H1 (cell line): ENCODE measurements around the gene ADARB2. TPM values are rescaled to one million over a fixed set of nuclear protein-coding genes. Genes with fewer than 3 reads are reported as not detected.

Source experiments
- CTCF ChIA-PET: fragments of 300-600 bp; sonication (Branson Sonifier 250); formaldehyde crosslinking; loops from one replicate; lab custom pipeline; 2021; ENCODE audit not compliant: partially characterized antibody; lab: Charles Lee
- POLR2A ChIA-PET: fragments of 300-600 bp; sonication (Branson Sonifier 250); formaldehyde crosslinking; loops from one replicate; lab custom pipeline; 2021; ENCODE audit warnings: inconsistent platforms; ENCODE audit not compliant: partially characterized antibody; lab: Charles Lee
- DNase-seq, 2 experiments: peaks; one replicate each; pipeline versions ENCODE4 v3.0.0 to v3.0.0-alpha.2; 2010 to 2022; ENCODE audit warnings: low spot score in 2 of 2, low read depth in 1 of 2, mixed read lengths in 1 of 2
- FAIRE-seq: peaks from 2 replicates; lab custom pipeline; 2011; peaks lifted over from hg19 to GRCh38; lab: Jason Lieb, UNC
- H2AFZ ChIP-seq: 2 replicates; pipeline ENCODE4 v1.8.1; 2012; ENCODE audit warnings: low read length, inconsistent platforms
- H2AK5ac ChIP-seq: 2 replicates; pipeline ENCODE4 v1.6.1; 2013; ENCODE audit warnings: low read depth, low read length
- H2BK120ac ChIP-seq: replicated peaks from 2 replicates; pipeline ENCODE3; 2013; ENCODE audit warnings: low read depth, low read length, inconsistent platforms
- H2BK12ac ChIP-seq: 2 replicates; pipeline ENCODE4 v1.6.1; 2013; ENCODE audit warnings: low read depth, low read length
- H2BK15ac ChIP-seq: 2 replicates; pipeline ENCODE4 v1.6.1; 2013; ENCODE audit warnings: low read length
- H2BK20ac ChIP-seq: 2 replicates; pipeline ENCODE4 v1.6.1; 2013; ENCODE audit warnings: low read length
- H2BK5ac ChIP-seq: 2 replicates; pipeline ENCODE4 v1.6.1; 2013; ENCODE audit warnings: low read depth, low read length
- H3K14ac ChIP-seq: 2 replicates; pipeline ENCODE4 v1.6.1; 2013; ENCODE audit warnings: inconsistent platforms; ENCODE audit not compliant: insufficient read length
- H3K18ac ChIP-seq: 2 replicates; pipeline ENCODE4 v1.6.1; 2013; ENCODE audit warnings: low read length; ENCODE audit errors: extremely low read depth
- H3K23ac ChIP-seq: 2 replicates; pipeline ENCODE4 v1.6.1; 2013; ENCODE audit warnings: inconsistent platforms; ENCODE audit not compliant: insufficient read length
- H3K23me2 ChIP-seq: 2 replicates; pipeline ENCODE4 v1.6.1; 2013; ENCODE audit warnings: low read depth, low read length
- H3K27ac ChIP-seq: 2 replicates; pipeline ENCODE4 v1.6.1; 2011; ENCODE audit warnings: low read depth, low read length, inconsistent platforms
- H3K27me3 ChIP-seq, 4 experiments: replicated peaks in 1 of 4; 1 replicate in 1 of 4; 2 replicates in 3 of 4; pipeline versions ENCODE4 v1.6.1 to v1.8.1; 2011 to 2013; ENCODE audit warnings: low read length in 3 of 4, mild to moderate bottlenecking in 3 of 4, inconsistent platforms in 2 of 4, mixed read lengths in 2 of 4, moderate library complexity in 1 of 4; ENCODE audit not compliant: control insufficient read depth in 3 of 4, insufficient read depth in 3 of 4; ENCODE audit errors: extremely low read depth in 1 of 4
- H3K36me3 ChIP-seq, 4 experiments: 2 replicates each; pipeline versions ENCODE4 v1.6.1 to v1.8.1; 2011 to 2013; ENCODE audit warnings: mild to moderate bottlenecking in 4 of 4, low read length in 3 of 4, moderate library complexity in 2 of 4, control low read depth in 1 of 4, inconsistent platforms in 1 of 4; ENCODE audit not compliant: insufficient read depth in 4 of 4, control insufficient read depth in 2 of 4
- H3K4ac ChIP-seq: replicated peaks from 2 replicates; pipeline ENCODE3; 2013; ENCODE audit warnings: low read length, low read depth, mixed read lengths, inconsistent platforms; ENCODE audit not compliant: insufficient read length
- H3K4me1 ChIP-seq, 4 experiments: replicated peaks in 1 of 4; 1 replicate in 1 of 4; 2 replicates in 3 of 4; pipeline versions ENCODE4 v1.6.1 to v1.8.1; 2011 to 2013; ENCODE audit warnings: low read length in 3 of 4, inconsistent platforms in 2 of 4, mixed read lengths in 1 of 4; ENCODE audit not compliant: insufficient read depth in 4 of 4, control insufficient read depth in 3 of 4
- H3K4me2 ChIP-seq, 2 experiments: 2 replicates each; pipeline versions ENCODE4 v1.6.1 to v1.8.1; 2011 to 2013; ENCODE audit warnings: low read depth in 2 of 2, low read length in 2 of 2, control low read depth in 1 of 2, inconsistent platforms in 1 of 2, mild to moderate bottlenecking in 1 of 2; ENCODE audit not compliant: insufficient read depth in 1 of 2
- H3K4me3 ChIP-seq, 4 experiments: fragments of 200-600, 300-600 bp in 1 of 4; sonication (generic), shearing (Covaris generic), sonication (Bioruptor Twin) in 1 of 4; 2 replicates each; pipeline versions ENCODE4 v1.5.1 to v1.8.1; 2011 to 2016; ENCODE audit warnings: low read length in 4 of 4, low read depth in 3 of 4, control low read depth in 2 of 4, inconsistent platforms in 2 of 4, mild to moderate bottlenecking in 2 of 4, mixed read lengths in 1 of 4, moderate library complexity in 1 of 4; ENCODE audit not compliant: insufficient read depth in 2 of 4; ENCODE audit errors: extremely low read depth in 1 of 4
- H3K56ac ChIP-seq: replicated peaks from 2 replicates; pipeline ENCODE3; 2013; ENCODE audit warnings: low read depth, mild to moderate bottlenecking, mixed read lengths, low read length, inconsistent platforms; ENCODE audit not compliant: insufficient read length
- H3K79me1 ChIP-seq: 2 replicates; pipeline ENCODE4 v1.6.1; 2013; ENCODE audit warnings: low read depth, low read length, control low read depth
- H3K79me2 ChIP-seq, 2 experiments: 2 replicates each; pipeline versions ENCODE4 v1.6.1 to v1.8.1; 2012 to 2013; ENCODE audit warnings: low read length in 2 of 2, mild to moderate bottlenecking in 2 of 2, inconsistent platforms in 1 of 2; ENCODE audit not compliant: insufficient read depth in 2 of 2, control insufficient read depth in 1 of 2
- H3K9ac ChIP-seq, 4 experiments: replicated peaks in 1 of 4; 1 replicate in 1 of 4; 2 replicates in 3 of 4; pipeline versions ENCODE4 v1.6.1 to v1.8.1; 2011 to 2013; ENCODE audit warnings: low read depth in 3 of 4, low read length in 3 of 4, control low read depth in 2 of 4, mild to moderate bottlenecking in 2 of 4, moderate library complexity in 2 of 4, inconsistent platforms in 1 of 4; ENCODE audit errors: extremely low read depth in 1 of 4
- H3K9me3 ChIP-seq, 2 experiments: 2 replicates each; pipeline versions ENCODE4 v1.6.1 to v1.8.1; 2012 to 2013; ENCODE audit warnings: mild to moderate bottlenecking in 2 of 2, moderate library complexity in 2 of 2, control low read depth in 1 of 2, inconsistent platforms in 1 of 2, low read depth in 1 of 2, low read length in 1 of 2, mixed read lengths in 1 of 2; ENCODE audit not compliant: insufficient read depth in 2 of 2
- H4K20me1 ChIP-seq, 2 experiments: replicated peaks in 1 of 2; 2 replicates each; pipeline versions ENCODE3 to v1.8.1; 2011 to 2013; ENCODE audit warnings: inconsistent platforms in 2 of 2, low read length in 2 of 2, mild to moderate bottlenecking in 1 of 2; ENCODE audit not compliant: insufficient read depth in 2 of 2, control insufficient read depth in 1 of 2
- H4K5ac ChIP-seq: 2 replicates; pipeline ENCODE4 v1.6.1; 2013; ENCODE audit warnings: low read length, low read depth, mixed read lengths, inconsistent platforms; ENCODE audit not compliant: insufficient read length
- H4K8ac ChIP-seq: 2 replicates; pipeline ENCODE4 v1.8.0; 2013; ENCODE audit warnings: mild to moderate bottlenecking, moderate library complexity, low read length, inconsistent platforms; ENCODE audit not compliant: insufficient read depth; ENCODE audit errors: extremely low read depth
- H4K91ac ChIP-seq: replicated peaks from 2 replicates; pipeline ENCODE3; 2013; ENCODE audit warnings: low read length, mixed read lengths, inconsistent platforms; ENCODE audit not compliant: insufficient read length
- TAF1 ChIP-seq: IDR thresholded peaks from 2 replicates; pipeline ENCODE4 v1.6.1; 2011; ENCODE audit warnings: mild to moderate bottlenecking, low read depth, low read length
- WGBS, 2 experiments: shearing (Covaris generic) in 1 of 2; methylation state at CpG; one replicate each; pipeline versions ENCODE4 v1.1.6 to v1.1.7; 2013 to 2015; ENCODE audit warnings: low lambda C conversion rate in 2 of 2, mixed read lengths in 2 of 2, inconsistent platforms in 1 of 2, low coverage in 1 of 2, missing lambda C conversion rate in 1 of 2; ENCODE audit not compliant: insufficient replicate concordance in 2 of 2, insufficient coverage in 1 of 2, insufficient read length in 1 of 2; ENCODE audit errors: extremely low coverage in 1 of 2, missing lambda C conversion rate in 1 of 2; 5-methylcytosine and 5-hydroxymethylcytosine counted together
- polyA plus RNA-seq, 7 experiments: library from polyadenylated mRNA; depleted of rRNA in 3 of 7; stranded (reverse) in 5 of 7; unstranded in 2 of 7; fragments of >200 nt in 5 of 7; fragments of 200-250 nt in 2 of 7; gene quantifications; 1 replicate in 5 of 7; 2 replicates in 1 of 7; 4 replicates in 1 of 7; pipeline versions ENCODE4 v1.2.1 to v1.2.3, GENCODE V29; 2011 to 2013; ENCODE audit warnings: missing spikeins in 2 of 7, mixed read lengths in 2 of 7
- total RNA-seq: library from RNA; stranded (reverse); fragmentation: NEBNext Ultra II Directional; extraction: Animal tissue kit (Norgen Biotek cat#: 25700); gene quantifications from 2 replicates; pipeline ENCODE4 v1.2.1, GENCODE V29; 2021

ADARB2 gene
- total and polyA plus RNA-seq, 2 of the 8 experiments (the other 6 are each of a cell fraction or from before 2014, with no cell fraction given): 2.2 to 2.8 TPM

DNA sequence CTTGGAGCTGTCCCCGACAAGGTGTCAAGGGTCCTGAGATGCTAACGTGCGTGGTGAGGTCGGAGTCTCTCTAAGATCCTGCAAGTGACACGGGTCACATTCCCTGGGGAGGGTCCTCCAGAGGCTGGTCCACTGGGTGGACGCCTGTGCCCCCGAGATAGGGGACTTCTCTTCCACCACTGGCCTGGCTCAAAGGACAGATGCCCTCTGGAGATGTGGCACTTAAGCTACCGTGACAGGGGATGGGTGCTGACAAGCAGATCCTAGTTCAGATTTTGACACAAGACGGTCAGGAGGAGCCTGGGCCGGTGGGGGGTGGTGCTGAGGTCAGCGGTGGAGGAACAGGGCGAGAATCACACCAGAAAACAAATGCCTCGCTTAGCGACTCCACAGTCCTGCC, 178.0 kb downstream of the ADARB2 start:
- no peak overlapping the region for H3K23ac ChIP-seq
- H2BK15ac ChIP-seq: no peak overlapping the region
- H3K56ac ChIP-seq: no peak overlapping the region
- H4K8ac ChIP-seq: no peak overlapping the region
- no peak overlapping the region for H3K4me3 ChIP-seq
- no peaks in the 10 kb centered on the region for H3K36me3 ChIP-seq
- H2BK120ac ChIP-seq: no peak overlapping the region
- peaks cover 0 to 2% (median 0%) of the 10 kb centered on the region in 4 experiments; a peak in 1 of 7 replicates for H3K27me3 ChIP-seq
- no peak for FAIRE-seq
- H2AK5ac ChIP-seq: no peak overlapping the region
- peaks cover 2 to 3% of the 10 kb centered on the region in 2 experiments for H4K20me1 ChIP-seq
- H3K14ac ChIP-seq: no peak overlapping the region
- H3K79me1 ChIP-seq: no peaks in the 10 kb centered on the region
- no peak overlapping the region for H3K18ac ChIP-seq
- no peak overlapping the region for H4K91ac ChIP-seq
- H2AFZ ChIP-seq: no peak overlapping the region
- CTCF ChIA-PET: no interaction called here
- TF ChIP-seq TAF1: no peak
- TF ChIP-seq, all 59 proteins: peak for 0
- H3K79me2 ChIP-seq: no peaks in the 10 kb centered on the region
- H2BK12ac ChIP-seq: no peak overlapping the region
- no peak overlapping the region for H4K5ac ChIP-seq
- no peaks in the 10 kb centered on the region for H3K9me3 ChIP-seq
- H2BK5ac ChIP-seq: no peak overlapping the region
- H3K4me2 ChIP-seq: no peak overlapping the region
- H3K27ac ChIP-seq: no peak overlapping the region
- POLR2A ChIA-PET: no interaction called here
- no peak overlapping the region for H2BK20ac ChIP-seq
- WGBS, 2 experiments: 87% methylated on average over 14 of the region's 14 CpGs; no CpG with 5 or more reads in 1 of the 2 experiments
- H3K23me2 ChIP-seq: no peaks in the 10 kb centered on the region
- 0 out of 7 replicates have a peak, but pooled peaks cover 0 to 3% (median 1%) of the 10 kb centered on the region in 4 experiments for H3K4me1 ChIP-seq
- no peak for DNase-seq
- H3K4ac ChIP-seq: no peak overlapping the region
- no peak overlapping the region for H3K9ac ChIP-seq
